ENCODE data around the gene TECPR2. TPM values are rescaled to one million over a fixed set of nuclear protein-coding genes. Genes with fewer than 3 reads are reported as not detected.

The TECPR2 gene
- total and polyA plus RNA-seq, 2 of the 13 experiments (the other 11 are each of a cell fraction or from before 2014, with no cell fraction given): 3.5 to 5.7 TPM

- TF ChIP-seq ZNF280B (CRISPR knock-in tag; IDR thresholded peaks at IDR 0.05; ENCODE audit: borderline replicate concordance): peak; percentile 59; the same call in 1 of the 2 replicates
- no peak for TF ChIP-seq ZKSCAN1 (IDR thresholded peaks at IDR 0.05; ENCODE audit: low read length)
- peak; percentile 75; the same call in 1 of the 2 replicates for TF ChIP-seq HIVEP1 (CRISPR knock-in tag; IDR thresholded peaks at IDR 0.05)
- peak; percentile 91 for TF ChIP-seq ARNTL (CRISPR knock-in tag; IDR thresholded peaks at IDR 0.05)
- TF ChIP-seq KDM2A (CRISPR knock-in tag; IDR thresholded peaks at IDR 0.05; ENCODE audit: borderline replicate concordance, low read depth): peak; percentile 94
- no peak for TF ChIP-seq HIC2 (CRISPR knock-in tag; IDR thresholded peaks at IDR 0.05; ENCODE audit: low read depth)
- no peak for TF ChIP-seq FOXK1 (CRISPR knock-in tag; IDR thresholded peaks at IDR 0.05; ENCODE audit: borderline replicate concordance, low read depth)
- no peak for TF ChIP-seq ZBTB8A (CRISPR knock-in tag; IDR thresholded peaks at IDR 0.05; ENCODE audit: borderline replicate concordance, low read depth)
- peak; percentile 60; the same call in 1 of the 2 replicates for TF ChIP-seq ZNF335 (CRISPR knock-in tag; IDR thresholded peaks at IDR 0.05)
- TF ChIP-seq ONECUT2 (CRISPR knock-in tag; IDR thresholded peaks at IDR 0.05): no peak
- no peak for TF ChIP-seq HOXA7 (CRISPR knock-in tag; IDR thresholded peaks at IDR 0.05)
- no peak for TF ChIP-seq JUN (CRISPR knock-in tag; IDR thresholded peaks at IDR 0.05)
- peak; percentile 62; the same call in 1 of the 2 replicates for TF ChIP-seq ZFY (CRISPR knock-in tag; IDR thresholded peaks at IDR 0.05)
- TF ChIP-seq KDM6A (CRISPR knock-in tag; IDR thresholded peaks at IDR 0.05; ENCODE audit: low read depth): no peak
- no peak for TF ChIP-seq HNRNPK (IDR thresholded peaks at IDR 0.05; ENCODE audit: low read depth, low read length, poor library complexity, severe bottlenecking)
- TF ChIP-seq RCOR2 (CRISPR knock-in tag; IDR thresholded peaks at IDR 0.05): no peak
- no peak for TF ChIP-seq ATF7-NPFF (CRISPR knock-in tag; IDR thresholded peaks at IDR 0.05; ENCODE audit: low read depth)
- TF ChIP-seq ZNF253 (CRISPR knock-in tag; IDR thresholded peaks at IDR 0.05; ENCODE audit: borderline replicate concordance): no peak
- no peak for TF ChIP-seq DR1 (CRISPR knock-in tag; IDR thresholded peaks at IDR 0.05)
- 0 out of 2 replicates have a peak, but pooled peaks have one; percentile 41 for TF ChIP-seq HMG20B (CRISPR knock-in tag; conservative IDR thresholded peaks at IDR 0.05)
- TF ChIP-seq CREB3 (CRISPR knock-in tag; IDR thresholded peaks at IDR 0.05): no peak
- TF ChIP-seq KDM1A (CRISPR knock-in tag; IDR thresholded peaks at IDR 0.05): 0 out of 2 replicates have a peak, but pooled peaks have one; percentile 26
- TF ChIP-seq STAT5B (CRISPR knock-in tag; IDR thresholded peaks at IDR 0.05): no peak
- peak; percentile 62; the same call in 1 of the 2 replicates for TF ChIP-seq ZNF547 (CRISPR knock-in tag; IDR thresholded peaks at IDR 0.05)
- TF ChIP-seq ATF7 (IDR thresholded peaks at IDR 0.05): no peak
- no peak for TF ChIP-seq ATF7 (CRISPR knock-in tag; IDR thresholded peaks at IDR 0.05)
- no peak for TF ChIP-seq KAT2B (IDR thresholded peaks at IDR 0.05; ENCODE audit: borderline replicate concordance, low read depth, low read length)
- TF ChIP-seq MIXL1 (CRISPR knock-in tag; IDR thresholded peaks at IDR 0.05): no peak
- no peak for TF ChIP-seq ATAD3A (CRISPR knock-in tag; IDR thresholded peaks at IDR 0.05)
Observed at GRCh38 chr14:102314242-102315011, 48.3 kb upstream of the TECPR2 start (continued).
